ENCODE data around the gene SLC66A2.
"Not testable (repeated sequence)": the region's sequence is repeated elsewhere in the genome, so short reads cannot be mapped to it uniquely, and the experiment has no call there.

Gene SLC66A2

GRCh38 chr18:79884963-79885728, 66.3 kb downstream of the SLC66A2 start:
- Histone ChIP-seq H3K9me3 (replicated peaks in 1 of 11) (peaks cover 15 to 35% (median 30%) of the 10 kb centered on the region in 11 experiments), H3K27me3 (peaks cover 0 to 15% (median 0%) of the 10 kb centered on the region in 11 experiments; a peak in 7 of 22 replicates), H3K4me2 (peak overlapping the region; percentile 68 to 83 (median 72)), H3K4me3 (0 out of 20 replicates have a peak overlapping the region, but pooled peaks of 1 of the 10 experiments have one; percentile 13), H3K27ac (peak overlapping the region in 1 of 11 experiments; percentile 1; a peak in 1 of 22 replicates), H3K9ac (peak overlapping the region in 6 of 11 experiments; percentile 1 to 42 (median 20); a peak in 4 of 22 replicates), H4K20me1 (peaks cover 0 to 5% (median 0%) of the 10 kb centered on the region in 11 experiments; a peak in 3 of 22 replicates), H3K4me1 (peaks cover 13 to 20% (median 15%) of the 10 kb centered on the region in 10 experiments; a peak in 19 of 20 replicates), H3K36me3 (no peaks in the 10 kb centered on the region)
- no peak for TF ChIP-seq Cebpa-rat (IDR thresholded peaks at IDR 0.05)

DNA sequence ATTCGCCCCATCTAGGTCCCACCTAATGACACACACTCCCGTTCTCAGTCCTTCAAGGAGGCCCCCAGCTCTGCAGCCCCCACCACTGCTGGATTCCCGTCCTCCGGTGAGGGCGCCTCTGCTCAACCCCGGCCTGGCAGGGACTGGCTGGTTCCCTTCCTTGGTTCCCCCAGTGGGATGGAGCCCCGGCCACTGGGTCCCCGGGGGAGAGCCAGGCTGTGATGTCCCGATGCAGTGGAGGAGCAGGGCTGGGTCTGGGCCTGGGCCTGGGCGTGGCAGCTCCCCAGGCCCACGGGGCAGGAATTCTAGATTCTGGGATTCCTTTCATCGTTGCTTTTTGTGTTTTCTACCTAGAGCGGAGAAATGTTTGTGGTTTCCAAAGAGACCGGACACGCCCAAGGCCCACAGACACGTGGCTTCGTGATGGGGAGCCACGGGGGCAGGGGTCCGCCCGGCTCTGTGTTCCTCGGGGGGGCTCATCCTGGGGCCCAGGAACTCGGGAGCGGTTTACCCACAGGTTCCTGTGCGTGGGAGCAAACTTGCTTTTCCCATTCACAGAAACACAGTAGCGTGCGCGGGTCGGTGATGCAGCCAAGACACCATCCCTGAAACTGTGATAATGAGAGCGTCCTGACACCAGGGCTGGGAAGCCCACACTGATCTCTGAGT, 67.0 kb downstream of the SLC66A2 start:
- H3K9ac ChIP-seq, result peak overlapping the region in 5 of 11 experiments; percentile 6 to 42 (median 33); a peak in 4 of 22 replicates
- peak overlapping the region; percentile 68 to 83 (median 72) for H3K4me2 ChIP-seq
- peak overlapping the region in 1 of 10 experiments; percentile 13; a peak in 1 of 20 replicates for H3K4me3 ChIP-seq
- peaks cover 13 to 20% (median 15%) of the 10 kb centered on the region in 10 experiments; a peak in 19 of 20 replicates for H3K4me1 ChIP-seq
- TF ChIP-seq Cebpa-rat (IDR thresholded peaks at IDR 0.05), result no peak
- H3K36me3 ChIP-seq, result no peaks in the 10 kb centered on the region
- 0 out of 22 replicates have a peak overlapping the region, but pooled peaks of 1 of the 11 experiments have one; percentile 1 for H3K27ac ChIP-seq
- H3K9me3 ChIP-seq (replicated peaks in 1 of 11), result peaks cover 8 to 28% (median 23%) of the 10 kb centered on the region in 11 experiments
- peaks cover 0 to 15% (median 0%) of the 10 kb centered on the region in 11 experiments; a peak in 7 of 22 replicates for H3K27me3 ChIP-seq
- H4K20me1 ChIP-seq, result peaks cover 0 to 5% (median 0%) of the 10 kb centered on the region in 11 experiments; a peak in 3 of 22 replicates

DNA sequence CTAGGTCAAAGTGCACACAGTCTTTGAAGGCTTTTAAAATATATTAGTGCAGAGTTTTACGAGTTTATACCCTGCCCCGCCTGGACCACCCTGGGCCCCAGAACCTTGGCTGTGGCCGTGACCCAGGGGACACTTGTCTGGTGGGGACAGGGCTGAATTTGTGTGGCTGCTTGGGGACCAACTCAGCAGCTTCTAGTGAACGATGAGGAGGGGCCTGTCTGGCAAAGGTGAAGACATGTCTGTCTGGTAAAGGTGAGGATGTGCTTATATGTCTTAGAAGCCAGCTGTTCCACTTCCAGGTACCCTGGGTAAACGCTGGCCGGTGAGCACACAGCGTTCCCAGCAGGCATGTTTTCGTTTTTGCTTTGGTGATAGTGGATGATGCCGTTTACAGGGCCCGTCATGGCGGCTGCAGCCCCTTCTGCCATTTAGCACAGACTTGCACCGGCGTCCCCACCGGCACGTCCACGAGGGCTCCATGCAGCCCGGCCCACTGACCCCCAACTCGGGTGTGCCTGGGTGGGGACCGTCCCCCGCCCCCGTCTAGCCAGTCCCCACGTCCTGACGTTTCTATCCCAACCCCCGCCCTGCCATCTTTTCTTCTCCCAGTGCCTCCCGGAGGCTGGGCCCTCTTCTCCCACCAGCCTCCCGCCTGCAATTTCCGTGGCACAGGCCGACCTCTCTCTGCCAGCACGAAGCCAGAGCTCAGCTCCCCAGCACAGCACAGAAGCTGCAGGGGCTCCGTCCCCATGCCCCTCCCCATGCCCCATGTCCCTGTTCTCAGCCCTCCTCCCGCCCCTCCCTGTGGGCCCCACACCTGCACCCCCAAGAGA, 67.8 kb downstream of the SLC66A2 start:
- Histone ChIP-seq H3K4me1 (peaks cover 13 to 20% (median 15%) of the 10 kb centered on the region in 10 experiments; a peak in 19 of 20 replicates), H3K27me3 (peaks cover 0 to 15% (median 0%) of the 10 kb centered on the region in 11 experiments; a peak in 7 of 22 replicates), H4K20me1 (peaks cover 0 to 5% (median 0%) of the 10 kb centered on the region in 11 experiments; a peak in 3 of 22 replicates), H3K4me2 (peak overlapping the region in 6 of 11 experiments; percentile 70 to 83 (median 71); a peak in 12 of 22 replicates), H3K9me3 (replicated peaks in 1 of 11) (peaks cover under 1 to 26% (median 20%) of the 10 kb centered on the region in 11 experiments; a peak in 18 of 22 replicates), H3K4me3 (no peak overlapping the region), H3K27ac (no peak overlapping the region), H3K36me3 (no peaks in the 10 kb centered on the region), H3K9ac (no peak overlapping the region)
- TF ChIP-seq Cebpa-rat (IDR thresholded peaks at IDR 0.05), result no peak

GRCh38 chr18:79882522-79883241, 68.8 kb downstream of the SLC66A2 start:
- H3K9me3 ChIP-seq (replicated peaks in 1 of 11), result peaks cover 0 to 18% (median 10%) of the 10 kb centered on the region in 11 experiments; a peak in 15 of 22 replicates
- peaks cover 0 to 15% (median 0%) of the 10 kb centered on the region in 11 experiments; a peak in 7 of 22 replicates for H3K27me3 ChIP-seq
- no peak overlapping the region for H3K27ac ChIP-seq
- H3K4me1 ChIP-seq, result peaks cover 13 to 20% (median 15%) of the 10 kb centered on the region in 10 experiments; a peak in 19 of 20 replicates
- no peak overlapping the region for H3K9ac ChIP-seq
- peaks cover 0 to 5% (median 0%) of the 10 kb centered on the region in 11 experiments; a peak in 3 of 22 replicates for H4K20me1 ChIP-seq
- H3K4me3 ChIP-seq, result no peak overlapping the region
- H3K4me2 ChIP-seq, result no peak overlapping the region
- TF ChIP-seq Cebpa-rat (IDR thresholded peaks at IDR 0.05), result no peak
- no peaks in the 10 kb centered on the region for H3K36me3 ChIP-seq

DNA sequence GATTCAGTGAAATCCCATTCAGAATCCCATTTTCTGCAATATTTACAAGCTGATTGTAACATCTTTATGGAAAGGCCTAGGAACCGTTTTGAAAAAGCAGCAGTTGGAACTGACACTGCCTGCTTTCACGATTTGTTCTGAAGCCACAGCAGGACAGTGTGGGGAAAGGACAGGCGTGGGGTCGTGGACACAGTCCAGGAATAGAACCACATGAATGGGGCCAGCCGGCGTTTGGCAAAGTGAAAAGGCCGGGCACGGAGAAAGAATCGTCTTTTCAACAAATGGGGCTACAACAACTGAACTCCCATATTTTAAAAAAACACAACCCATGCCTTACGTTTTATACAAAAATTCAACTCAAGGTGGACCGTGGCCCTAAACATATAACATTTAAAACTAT, 69.8 kb downstream of the SLC66A2 start:
- peaks cover 0 to 13% (median 6%) of the 10 kb centered on the region in 11 experiments; a peak in 8 of 22 replicates for H3K9me3 ChIP-seq (replicated peaks in 1 of 11)
- H3K9ac ChIP-seq, result no peak overlapping the region
- H3K36me3 ChIP-seq, result no peaks in the 10 kb centered on the region
- H3K4me2 ChIP-seq, result no peak overlapping the region
- H3K4me3 ChIP-seq, result no peak overlapping the region
- H3K27me3 ChIP-seq, result peaks cover 0 to 15% (median 0%) of the 10 kb centered on the region in 11 experiments; a peak in 7 of 22 replicates
- H3K4me1 ChIP-seq, result peaks cover 13 to 20% (median 15%) of the 10 kb centered on the region in 10 experiments; a peak in 19 of 20 replicates
- H4K20me1 ChIP-seq, result peaks cover 0 to 5% (median 0%) of the 10 kb centered on the region in 11 experiments; a peak in 3 of 22 replicates
- no peak overlapping the region for H3K27ac ChIP-seq
- no peak for TF ChIP-seq Cebpa-rat (IDR thresholded peaks at IDR 0.05)

DNA sequence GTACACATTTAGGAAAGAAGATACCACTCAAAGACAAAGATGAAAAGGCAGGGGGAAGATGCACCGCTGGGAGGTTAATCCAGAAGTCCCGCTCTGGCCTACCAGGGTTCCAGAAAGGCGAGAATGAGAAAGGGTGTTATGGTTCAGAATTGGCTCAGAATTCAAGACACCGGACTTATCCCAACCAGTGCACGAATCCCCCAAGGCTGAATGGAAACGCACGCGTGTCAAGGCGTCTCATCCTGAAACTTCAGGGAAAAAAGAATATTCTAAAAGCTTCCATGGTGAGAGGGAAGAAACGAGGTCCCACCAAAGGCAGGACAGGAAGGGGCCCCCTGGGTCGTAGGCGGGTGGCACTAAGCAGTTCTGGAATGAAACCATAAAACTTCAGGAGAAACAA, 71.9 kb downstream of the SLC66A2 start:
- H3K4me2 ChIP-seq, result no peak overlapping the region
- peaks cover 0 to 13% (median 0%) of the 10 kb centered on the region in 11 experiments; a peak in 1 of 22 replicates for H4K20me1 ChIP-seq
- H3K27me3 ChIP-seq, result peaks cover 0 to 5% (median 0%) of the 10 kb centered on the region in 11 experiments; a peak in 2 of 22 replicates
- peaks cover 3 to 9% (median 5%) of the 10 kb centered on the region in 10 experiments; a peak in 17 of 20 replicates for H3K4me1 ChIP-seq
- no peak overlapping the region for H3K4me3 ChIP-seq
- no peak overlapping the region for H3K27ac ChIP-seq
- H3K36me3 ChIP-seq, result no peaks in the 10 kb centered on the region
- no peak overlapping the region for H3K9ac ChIP-seq
- peaks cover 0 to 13% (median 6%) of the 10 kb centered on the region in 11 experiments; a peak in 8 of 22 replicates for H3K9me3 ChIP-seq (replicated peaks in 1 of 11)
- no peak for TF ChIP-seq Cebpa-rat (IDR thresholded peaks at IDR 0.05)

DNA sequence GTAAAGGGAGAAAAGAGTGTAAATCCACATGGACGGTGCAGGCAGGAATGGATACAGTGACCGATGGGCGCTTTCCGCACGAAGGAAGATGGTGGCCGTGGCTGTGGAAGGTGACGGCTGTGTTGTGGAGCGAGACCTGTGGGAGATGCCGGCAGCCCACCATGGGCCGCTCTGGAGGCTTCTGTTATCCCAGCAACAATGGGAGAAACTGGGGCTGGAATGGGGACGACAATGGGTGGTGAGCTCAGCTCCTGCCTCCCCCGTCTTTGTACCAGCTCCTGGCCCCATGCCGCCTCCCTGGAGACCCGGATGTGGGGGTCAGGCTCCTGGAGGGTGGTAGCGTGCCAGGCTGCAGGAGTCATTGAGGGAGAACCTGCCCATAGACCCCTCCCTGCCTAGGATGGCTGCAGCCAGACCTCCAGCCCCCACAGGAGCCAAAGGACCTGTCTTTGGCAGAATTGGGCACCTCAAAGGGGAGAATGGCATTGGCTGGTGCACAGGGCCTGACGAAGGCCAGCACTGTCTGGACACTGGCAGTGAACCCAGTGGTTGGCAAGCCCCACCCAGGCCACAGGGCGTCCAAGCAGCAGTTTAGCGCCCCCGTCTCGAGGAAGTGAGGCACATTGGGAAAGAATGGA, 72.6 kb downstream of the SLC66A2 start:
- Histone ChIP-seq H3K4me2 (no peak overlapping the region), H3K27me3 (no peaks in the 10 kb centered on the region), H3K4me3 (no peak overlapping the region), H4K20me1 (0 out of 22 replicates have a peak, but pooled peaks cover 0 to 13% (median 0%) of the 10 kb centered on the region in 11 experiments), H3K9ac (no peak overlapping the region), H3K36me3 (no peaks in the 10 kb centered on the region), H3K27ac (no peak overlapping the region), H3K9me3 (replicated peaks in 1 of 11) (peaks cover 0 to 13% (median 6%) of the 10 kb centered on the region in 11 experiments; a peak in 8 of 22 replicates), H3K4me1 (peaks cover 0 to 1% (median 0%) of the 10 kb centered on the region in 10 experiments; a peak in 1 of 20 replicates)
- no peak for TF ChIP-seq Cebpa-rat (IDR thresholded peaks at IDR 0.05)

GRCh38 chr18:79878246-79878645, 73.2 kb downstream of the SLC66A2 start:
- not testable (repeated sequence) for H3K4me1 ChIP-seq, H3K27me3 ChIP-seq, H3K4me2 ChIP-seq, H3K27ac ChIP-seq, H3K9ac ChIP-seq, H3K36me3 ChIP-seq, H3K4me3 ChIP-seq
- Histone ChIP-seq H3K9me3 (replicated peaks in 1 of 11) (peaks cover 0 to 13% (median 6%) of the 10 kb centered on the region in 11 experiments; a peak in 8 of 22 replicates), H4K20me1 (0 out of 22 replicates have a peak, but pooled peaks cover 0 to 13% (median 0%) of the 10 kb centered on the region in 11 experiments)

Measured in BLaER1 treated with 17β-estradiol and CSF1 and Interleukin-3, amounts not matched to agents 10 nM and 100 nM (cell line).